GM13976 (cell line): ENCODE results near the gene PRR3.
A peak's percentile ranks its signal among the peaks of the same experiment; 100 is the strongest.
"Not testable (repeated sequence)": the region's sequence is repeated elsewhere in the genome, so short reads cannot be mapped to it uniquely, and the experiment has no call there.

Experiments used
- DNase-seq: peaks from one replicate; pipeline ENCODE4 v3.0.0; 2012; ENCODE audit warnings: low spot score
- in situ Hi-C: fragments of 300-500 bp; cut with MboI; formaldehyde crosslinking; loops from one replicate; pipeline ENCODE4 v1.12.0; 2022; ENCODE audit warnings: low sequenced_read_pairs, mixed read lengths, inconsistent platforms; ENCODE audit not compliant: unreplicated experiment
- TF ChIP-seq, protein P1 (sequence below): IDR thresholded peaks from 2 replicates; pipeline ENCODE4 v1.5.1; 2012; ENCODE audit warnings: borderline replicate concordance, mild to moderate bottlenecking; ENCODE audit not compliant: insufficient read depth; ENCODE audit errors: extremely low read depth, missing control alignments, control extremely low read depth

Gene PRR3

DNA sequence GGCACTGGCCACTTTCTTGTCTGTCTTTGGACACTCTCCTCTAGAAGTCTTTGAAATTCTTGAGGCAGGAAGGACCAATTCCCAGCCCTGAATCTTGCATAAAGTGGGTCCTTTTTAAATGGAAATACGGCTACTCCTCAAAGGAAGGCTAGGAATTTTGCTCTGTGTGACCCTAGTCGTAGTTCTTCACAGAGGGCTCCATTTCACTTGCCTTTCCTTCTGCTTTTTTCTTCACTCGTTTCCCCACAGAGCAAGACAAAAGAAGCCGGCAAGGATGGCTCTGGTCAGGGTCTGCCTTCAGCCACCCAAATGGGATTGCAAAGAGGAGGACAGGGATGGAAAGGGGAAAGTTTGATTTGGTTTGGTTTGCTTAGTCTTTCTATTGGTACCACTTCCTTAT lies 42.0 kb upstream of the PRR3 start:
- in situ Hi-C loops, result no loop called here
- TF ChIP-seq, protein P1, sequence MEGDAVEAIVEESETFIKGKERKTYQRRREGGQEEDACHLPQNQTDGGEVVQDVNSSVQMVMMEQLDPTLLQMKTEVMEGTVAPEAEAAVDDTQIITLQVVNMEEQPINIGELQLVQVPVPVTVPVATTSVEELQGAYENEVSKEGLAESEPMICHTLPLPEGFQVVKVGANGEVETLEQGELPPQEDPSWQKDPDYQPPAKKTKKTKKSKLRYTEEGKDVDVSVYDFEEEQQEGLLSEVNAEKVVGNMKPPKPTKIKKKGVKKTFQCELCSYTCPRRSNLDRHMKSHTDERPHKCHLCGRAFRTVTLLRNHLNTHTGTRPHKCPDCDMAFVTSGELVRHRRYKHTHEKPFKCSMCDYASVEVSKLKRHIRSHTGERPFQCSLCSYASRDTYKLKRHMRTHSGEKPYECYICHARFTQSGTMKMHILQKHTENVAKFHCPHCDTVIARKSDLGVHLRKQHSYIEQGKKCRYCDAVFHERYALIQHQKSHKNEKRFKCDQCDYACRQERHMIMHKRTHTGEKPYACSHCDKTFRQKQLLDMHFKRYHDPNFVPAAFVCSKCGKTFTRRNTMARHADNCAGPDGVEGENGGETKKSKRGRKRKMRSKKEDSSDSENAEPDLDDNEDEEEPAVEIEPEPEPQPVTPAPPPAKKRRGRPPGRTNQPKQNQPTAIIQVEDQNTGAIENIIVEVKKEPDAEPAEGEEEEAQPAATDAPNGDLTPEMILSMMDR, result no peak
- DNase-seq, result no peak

GRCh38 chr6:30515944-30516753 lies 40.9 kb upstream of the PRR3 start:
- in situ Hi-C loops, result no loop called here
- TF ChIP-seq, protein P1, result no peak
- peak; percentile 78 for DNase-seq

GRCh38 chr6:30516754-30517076 lies 40.4 kb upstream of the PRR3 start:
- DNase-seq, in situ Hi-C loops: not testable (repeated sequence)

DNA sequence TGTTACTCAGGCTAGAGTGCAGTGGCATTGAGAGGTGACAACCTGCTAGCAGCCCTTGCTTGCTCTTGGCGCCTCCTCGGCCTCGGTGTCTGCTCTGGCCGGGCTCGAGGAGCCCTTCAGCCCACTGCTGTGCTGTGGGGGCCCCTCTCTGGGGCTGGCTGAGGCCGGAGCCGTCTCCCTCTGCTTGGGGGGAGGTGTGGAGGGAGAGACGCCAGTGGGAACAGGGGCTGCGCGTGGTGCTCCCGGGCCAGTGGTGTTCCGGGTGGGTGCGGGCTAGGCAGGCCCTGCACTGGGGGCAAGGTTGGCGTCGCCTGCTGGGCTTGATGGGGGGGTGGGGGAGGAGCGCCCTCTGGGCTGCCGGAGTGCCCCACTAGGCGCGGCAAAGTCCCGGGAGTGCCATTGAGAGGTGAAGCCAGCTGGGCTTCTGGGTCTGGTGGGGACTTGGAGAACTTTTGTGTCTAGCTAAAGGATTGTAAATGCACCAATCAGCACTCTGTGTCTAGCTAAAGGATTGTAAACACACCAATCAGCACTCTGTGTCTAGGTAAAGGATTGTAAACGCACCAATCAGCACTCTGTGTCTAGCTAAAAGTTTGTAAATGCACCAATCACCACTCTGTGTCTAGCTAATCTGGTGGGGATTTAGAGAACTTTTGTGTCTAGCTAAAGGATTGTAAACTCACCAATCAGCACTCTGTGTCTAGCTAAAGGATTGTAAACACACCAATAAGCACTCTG lies 39.2 kb upstream of the PRR3 start:
- in situ Hi-C loops, DNase-seq: not testable (repeated sequence)

DNA sequence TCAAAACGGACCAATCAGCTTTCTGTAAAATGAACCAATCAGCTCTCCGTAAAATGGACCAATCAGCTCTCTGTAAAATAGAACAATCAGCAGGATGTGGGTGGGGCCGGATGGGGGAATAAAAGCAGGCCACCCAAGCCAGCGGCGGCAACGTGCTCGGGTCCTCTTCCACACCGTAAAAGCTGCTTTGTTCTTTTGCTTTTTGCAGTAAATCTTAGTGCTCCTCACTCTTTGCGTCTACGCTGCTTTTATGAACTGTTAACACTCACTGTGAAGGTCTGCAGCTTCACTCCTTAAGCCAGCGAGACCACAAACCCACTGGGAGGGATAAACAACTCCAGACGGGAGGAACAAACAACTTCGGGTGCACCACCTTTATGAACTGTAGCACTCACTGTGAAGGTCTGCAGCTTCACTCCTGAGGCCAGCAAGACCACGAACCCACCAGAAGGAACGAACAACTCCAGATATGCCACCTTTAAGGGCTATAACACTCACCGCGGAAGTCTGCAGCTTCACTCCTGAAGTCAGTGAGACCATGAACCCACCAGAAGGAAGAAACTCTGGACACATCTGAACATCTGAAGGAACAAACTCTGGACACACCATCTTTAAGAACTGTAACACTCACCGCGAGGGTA lies 38.5 kb upstream of the PRR3 start:
- in situ Hi-C loops, result not testable (repeated sequence)

DNA sequence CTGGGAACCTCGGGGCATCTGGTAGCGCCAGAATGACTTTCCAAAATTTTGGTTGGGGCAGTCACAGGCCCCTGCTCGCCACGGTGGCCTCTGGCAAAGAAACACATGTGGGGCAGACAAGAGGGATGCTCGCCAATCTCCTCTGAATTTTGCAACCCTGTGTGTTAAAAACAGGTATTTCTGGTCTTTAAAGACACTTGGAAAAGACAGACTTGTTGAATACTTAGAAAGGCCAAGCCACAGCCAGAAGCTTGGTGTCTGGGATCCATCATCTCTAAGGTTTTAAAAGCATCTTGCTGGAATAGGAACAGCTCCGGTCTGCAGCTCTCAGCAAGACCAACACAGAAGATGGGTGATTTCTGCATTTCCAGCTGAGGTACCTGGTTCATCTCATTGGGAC lies 36.6 kb upstream of the PRR3 start:
- TF ChIP-seq, protein P1, result no peak
- no peak for DNase-seq
- in situ Hi-C loops, result no loop called here

More for the DNA sequence above, 38.5 kb upstream of the PRR3 start:
- not testable (repeated sequence) for DNase-seq

- DNase-seq, in situ Hi-C loops: not testable (repeated sequence)
Observed at GRCh38 chr6:30521082-30521481, 36.0 kb upstream of the PRR3 start.

- in situ Hi-C loops, result not testable (repeated sequence)
Observed at GRCh38 chr6:30521952-30522351, 35.1 kb upstream of the PRR3 start.

GRCh38 chr6:30526444-30526843 lies 30.7 kb upstream of the PRR3 start:
- in situ Hi-C loops, result not testable (repeated sequence)

More at GRCh38 chr6:30521952-30522351, 35.1 kb upstream of the PRR3 start:
- DNase-seq, result not testable (repeated sequence)

DNA sequence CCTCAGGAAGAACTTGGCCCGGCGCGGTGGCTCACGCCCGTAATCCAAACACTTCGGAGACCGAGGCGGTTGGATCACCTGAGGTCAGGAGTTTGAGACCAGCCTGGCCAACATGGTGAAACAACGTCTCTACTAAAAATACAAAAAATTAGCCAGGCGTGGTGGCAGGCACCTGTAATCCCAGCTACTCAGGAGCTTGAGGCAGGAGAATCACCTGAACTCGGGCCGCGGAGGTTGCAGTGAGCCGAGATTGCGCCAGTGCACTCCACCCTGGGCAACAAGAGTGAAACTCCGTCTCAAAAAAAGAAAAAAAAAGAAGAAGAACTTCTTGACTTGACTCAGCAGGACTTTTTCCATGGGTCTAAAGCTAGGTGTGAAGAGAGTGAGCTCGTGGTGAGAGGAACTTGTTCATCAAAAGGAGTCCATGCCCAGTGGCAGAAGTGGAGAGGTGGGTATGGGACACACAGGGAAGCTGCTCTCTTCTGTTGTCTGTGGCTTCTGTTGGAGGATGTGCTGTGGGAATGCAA lies 27.7 kb upstream of the PRR3 start:
- in situ Hi-C loops, result not testable (repeated sequence)
- DNase-seq, result peak; percentile 51

More at GRCh38 chr6:30526444-30526843, 30.7 kb upstream of the PRR3 start:
- not testable (repeated sequence) for DNase-seq
